Smooth muscle cell (in vitro differentiated cells): ENCODE data around the gene TBCE. TPM values are rescaled to one million over a fixed set of nuclear protein-coding genes. Genes with fewer than 3 reads are reported as not detected.
A peak's percentile ranks its signal among the peaks of the same experiment; 100 is the strongest.
"Not testable (repeated sequence)": the region's sequence is repeated elsewhere in the genome, so short reads cannot be mapped to it uniquely, and the experiment has no call there.

Source experiments
- DNase-seq: peaks from one replicate; lab custom pipeline; 2025; ENCODE audit not compliant: unreplicated experiment; lab: John Stamatoyannopoulos, UW
- H2AFZ ChIP-seq: fragments of 200-600 bp; sonication (generic); 2 replicates; pipeline ENCODE4 v1.6.0; 2016; ENCODE audit warnings: antibody characterized with exemption, low read depth, mild to moderate bottlenecking
- H3F3A ChIP-seq: fragments of 200-600 bp; sonication (generic); 2 replicates; pipeline ENCODE4 v1.6.0; 2017; ENCODE audit warnings: antibody characterized with exemption, low read depth
- H3K27ac ChIP-seq: fragments of 200-600 bp; sonication (generic); 2 replicates; pipeline ENCODE4 v1.5.1; 2016; ENCODE audit warnings: low read depth, mild to moderate bottlenecking
- H3K27me3 ChIP-seq: fragments of 200-600 bp; sonication (generic); 2 replicates; pipeline ENCODE4 v1.6.1; 2016; ENCODE audit warnings: low read depth, mild to moderate bottlenecking
- H3K36me3 ChIP-seq: fragments of 200-600 bp; sonication (generic); 2 replicates; pipeline ENCODE4 v1.5.1; 2016; ENCODE audit warnings: low read depth
- H3K4me1 ChIP-seq: fragments of 200-600 bp; sonication (generic); 2 replicates; pipeline ENCODE4 v1.5.1; 2016; ENCODE audit warnings: low read depth
- H3K4me2 ChIP-seq: fragments of 200-600 bp; sonication (generic); 2 replicates; pipeline ENCODE4 v1.6.0; 2016; ENCODE audit warnings: mild to moderate bottlenecking
- H3K4me3 ChIP-seq: fragments of 200-600 bp; sonication (generic); 2 replicates; pipeline ENCODE4 v1.5.1; 2016; ENCODE audit warnings: mild to moderate bottlenecking
- H3K79me2 ChIP-seq: fragments of 200-600 bp; sonication (generic); 2 replicates; pipeline ENCODE4 v1.6.0; 2016; ENCODE audit warnings: low read depth, mild to moderate bottlenecking
- H3K9ac ChIP-seq: fragments of 200-600 bp; sonication (generic); 2 replicates; pipeline ENCODE4 v1.6.0; 2016; ENCODE audit warnings: low read depth
- H3K9me3 ChIP-seq: fragments of 200-600 bp; sonication (generic); replicated peaks from 2 replicates; pipeline ENCODE4 v1.5.1; 2016; ENCODE audit warnings: low read depth
- H4K20me1 ChIP-seq: fragments of 200-600 bp; sonication (generic); 2 replicates; pipeline ENCODE4 v1.6.0; 2016; ENCODE audit warnings: low read depth
- WGBS: methylation state at CpG from one replicate; pipeline ENCODE4 v1.1.7; 2016; ENCODE audit warnings: low lambda C conversion rate; 5-methylcytosine and 5-hydroxymethylcytosine counted together
- polyA plus RNA-seq: library from polyadenylated mRNA; unstranded; fragments of >200 nt; fragmentation: Nextera tagmentation; extraction: Ambion mirVana; gene quantifications from 2 replicates; pipeline ENCODE4 v1.2.1, GENCODE V29; 2016
- total RNA-seq: library from RNA; depleted of rRNA; stranded (reverse); fragments of >200 nt; gene quantifications from 2 replicates; pipeline ENCODE4 v1.2.3, GENCODE V29; 2014
- TF ChIP-seq, protein P1 (sequence below): fragments of 200-600 bp; sonication (generic); IDR thresholded peaks from 2 replicates; pipeline ENCODE4 v1.5.1; 2017; ENCODE audit warnings: borderline replicate concordance, mild to moderate bottlenecking, antibody characterized with exemption; ENCODE audit not compliant: insufficient read depth, poor library complexity, severe bottlenecking

Gene TBCE
- total and polyA plus RNA-seq, 2 experiments from 2014 or later, result 24.0 to 28.4 TPM

- no peak overlapping the region for H3K4me3 ChIP-seq
Measured at GRCh38 chr1:235468004-235468403, 100.8 kb downstream of the TBCE start.

GRCh38 chr1:235468970-235469369 is 101.7 kb downstream of the TBCE start:
- no peak overlapping the region for H3K4me2 ChIP-seq
- peak overlapping the region; percentile 54 for H3K27ac ChIP-seq
- no peaks in the 10 kb centered on the region for H4K20me1 ChIP-seq
- H3K36me3 ChIP-seq, result peaks cover 9% of the 10 kb centered on the region
- H3K4me3 ChIP-seq, result no peak overlapping the region
- H3F3A ChIP-seq, result no peaks in the 10 kb centered on the region
- no peak overlapping the region for H2AFZ ChIP-seq
- no peaks in the 10 kb centered on the region for H3K9me3 ChIP-seq
- TF ChIP-seq, protein P1, sequence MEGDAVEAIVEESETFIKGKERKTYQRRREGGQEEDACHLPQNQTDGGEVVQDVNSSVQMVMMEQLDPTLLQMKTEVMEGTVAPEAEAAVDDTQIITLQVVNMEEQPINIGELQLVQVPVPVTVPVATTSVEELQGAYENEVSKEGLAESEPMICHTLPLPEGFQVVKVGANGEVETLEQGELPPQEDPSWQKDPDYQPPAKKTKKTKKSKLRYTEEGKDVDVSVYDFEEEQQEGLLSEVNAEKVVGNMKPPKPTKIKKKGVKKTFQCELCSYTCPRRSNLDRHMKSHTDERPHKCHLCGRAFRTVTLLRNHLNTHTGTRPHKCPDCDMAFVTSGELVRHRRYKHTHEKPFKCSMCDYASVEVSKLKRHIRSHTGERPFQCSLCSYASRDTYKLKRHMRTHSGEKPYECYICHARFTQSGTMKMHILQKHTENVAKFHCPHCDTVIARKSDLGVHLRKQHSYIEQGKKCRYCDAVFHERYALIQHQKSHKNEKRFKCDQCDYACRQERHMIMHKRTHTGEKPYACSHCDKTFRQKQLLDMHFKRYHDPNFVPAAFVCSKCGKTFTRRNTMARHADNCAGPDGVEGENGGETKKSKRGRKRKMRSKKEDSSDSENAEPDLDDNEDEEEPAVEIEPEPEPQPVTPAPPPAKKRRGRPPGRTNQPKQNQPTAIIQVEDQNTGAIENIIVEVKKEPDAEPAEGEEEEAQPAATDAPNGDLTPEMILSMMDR, result peak; percentile 4
- H3K27me3 ChIP-seq, result no peaks in the 10 kb centered on the region
- DNase-seq, result no peak
- H3K9ac ChIP-seq, result no peak overlapping the region
- no peaks in the 10 kb centered on the region for H3K4me1 ChIP-seq
- H3K79me2 ChIP-seq, result no peaks in the 10 kb centered on the region
- 80% methylated on average over 4 of the region's 4 CpGs for WGBS

More at GRCh38 chr1:235468004-235468403, 100.8 kb downstream of the TBCE start:
- Histone ChIP-seq H4K20me1 (no peaks in the 10 kb centered on the region), H3K36me3 (peaks cover 9% of the 10 kb centered on the region), H2AFZ (no peak overlapping the region), H3K4me2 (no peak overlapping the region), H3F3A (no peaks in the 10 kb centered on the region), H3K27me3 (no peaks in the 10 kb centered on the region), H3K9ac (no peak overlapping the region), H3K4me1 (no peaks in the 10 kb centered on the region), H3K9me3 (no peaks in the 10 kb centered on the region), H3K79me2 (no peaks in the 10 kb centered on the region), H3K27ac (no peak overlapping the region)
- TF ChIP-seq, protein P1, result no peak
- 98% methylated on average over 3 of the region's 3 CpGs for WGBS
- DNase-seq, result no peak

DNA sequence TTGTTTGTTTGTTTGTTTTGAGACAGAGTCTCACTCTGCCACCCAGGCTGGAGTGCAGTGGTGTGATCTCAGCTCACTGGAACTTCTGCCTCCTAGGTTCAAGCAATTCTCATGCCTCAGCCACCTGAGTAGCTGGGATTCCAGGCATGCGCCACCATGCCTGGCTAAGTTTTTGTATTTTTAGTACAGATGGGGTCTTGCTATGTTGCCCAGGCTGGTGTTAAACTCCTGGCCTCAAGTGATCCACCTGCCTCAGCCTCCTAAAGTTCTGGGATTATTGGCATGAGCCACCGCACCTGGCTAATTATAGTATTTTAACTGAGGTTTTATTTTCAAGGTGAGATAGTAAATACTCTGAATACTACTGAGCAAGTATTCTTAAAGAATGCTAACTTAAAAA is 102.7 kb downstream of the TBCE start:
- H3K9me3 ChIP-seq, H2AFZ ChIP-seq, H3K4me3 ChIP-seq, H3K4me2 ChIP-seq, H3K27me3 ChIP-seq, H4K20me1 ChIP-seq, H3F3A ChIP-seq, H3K9ac ChIP-seq, H3K79me2 ChIP-seq, DNase-seq, H3K4me1 ChIP-seq, H3K36me3 ChIP-seq: not testable (repeated sequence)
- H3K27ac ChIP-seq, result peak overlapping the region; percentile 54
- WGBS, result 100% methylated on average over 2 of the region's 2 CpGs

- H3K4me1 ChIP-seq, result no peaks in the 10 kb centered on the region
- no peak overlapping the region for H3K27ac ChIP-seq
- H3K36me3 ChIP-seq, result no peaks in the 10 kb centered on the region
- H3K79me2 ChIP-seq, result no peaks in the 10 kb centered on the region
- H3K27me3 ChIP-seq, result no peaks in the 10 kb centered on the region
- no peak overlapping the region for H2AFZ ChIP-seq
- 94% methylated on average over 6 of the region's 6 CpGs for WGBS
- no peak for DNase-seq
- no peak overlapping the region for H3K4me2 ChIP-seq
- no peak overlapping the region for H3K4me3 ChIP-seq
- no peaks in the 10 kb centered on the region for H3F3A ChIP-seq
- H3K9ac ChIP-seq, result no peak overlapping the region
- no peaks in the 10 kb centered on the region for H4K20me1 ChIP-seq
- H3K9me3 ChIP-seq, result no peaks in the 10 kb centered on the region
- TF ChIP-seq, protein P1, result no peak
Measured at GRCh38 chr1:235470741-235471439, 103.7 kb downstream of the TBCE start.
